ENCODE data around the gene BCAS4. TPM values are rescaled to one million over a fixed set of nuclear protein-coding genes. Genes with fewer than 3 reads are reported as not detected.
A peak's percentile ranks its signal among the peaks of the same experiment; 100 is the strongest.

The BCAS4 gene
- total RNA-seq, 2 donors from 2014 or later: 9.5 to 25.2 TPM

DNA sequence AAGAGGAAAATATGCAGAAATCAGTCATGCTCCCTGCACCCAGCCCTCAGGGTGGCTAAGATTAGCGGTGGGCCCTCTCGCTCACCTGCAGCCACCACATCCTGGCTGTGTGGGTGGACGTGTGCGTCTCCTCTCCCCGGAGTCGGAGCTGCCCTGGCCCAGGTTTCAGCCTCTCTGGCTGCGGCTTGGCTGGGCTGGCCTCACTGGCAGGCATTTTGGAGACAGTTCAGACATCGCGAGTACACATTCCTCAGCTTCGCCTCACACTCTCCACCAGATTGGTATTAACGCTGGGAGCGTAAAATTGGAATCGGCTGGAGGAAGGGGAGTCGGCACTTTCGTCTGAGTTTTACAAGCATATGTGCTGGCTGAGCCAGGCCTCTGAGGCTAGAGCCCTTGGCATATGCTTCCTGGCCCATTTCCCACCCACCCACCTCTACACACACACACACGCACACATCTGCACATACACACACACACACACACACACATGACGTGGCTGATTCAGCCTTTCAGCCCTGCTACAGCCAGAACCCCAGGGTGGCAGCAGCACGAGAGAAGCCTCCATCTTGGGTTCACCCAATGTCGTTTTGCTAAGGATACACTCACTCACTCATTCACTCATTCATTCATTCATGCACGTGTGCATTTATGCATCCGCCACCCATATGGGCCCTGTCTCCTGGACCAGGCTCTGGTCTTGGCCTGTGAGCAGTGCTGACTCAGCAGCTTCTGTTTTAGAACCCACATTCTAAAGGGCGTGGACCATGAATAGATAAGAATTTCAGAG is 42.9 kb downstream of the BCAS4 start:
- H3K4me1 ChIP-seq (ENCODE audit: control insufficient read depth, insufficient read depth, low read length): no peaks in the 10 kb centered on the region

DNA sequence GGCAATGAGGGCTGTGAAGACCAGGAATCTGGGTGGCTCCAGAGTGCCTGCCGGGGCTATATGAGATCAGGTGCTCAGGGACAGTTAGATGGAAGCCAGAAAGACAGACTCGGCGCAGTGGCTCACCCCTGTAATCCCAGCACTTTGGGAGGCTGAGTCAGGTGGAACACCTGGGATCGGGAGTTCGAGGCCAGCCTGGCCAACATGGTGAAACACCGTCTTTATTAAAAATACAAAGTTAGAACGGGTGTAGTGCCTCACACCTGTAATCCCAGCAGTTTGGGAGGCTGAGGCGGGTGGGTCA is 43.4 kb downstream of the BCAS4 start:
- Histone ChIP-seq H3K9ac (ENCODE audit: extremely low read depth, low read length, poor library complexity, severe bottlenecking) (no peak overlapping the region), H3K4me3 (ENCODE audit: low read length) (no peak overlapping the region), H3K27me3 (ENCODE audit: control insufficient read depth, insufficient read depth, low read length, poor library complexity, severe bottlenecking) (no peaks in the 10 kb centered on the region), H3K9me3 (ENCODE audit: control insufficient read depth, low read length) (no peaks in the 10 kb centered on the region), H3K27ac (ENCODE audit: low read depth, low read length) (no peak overlapping the region), H3K4me1 (ENCODE audit: control insufficient read depth, insufficient read depth, low read length) (no peaks in the 10 kb centered on the region), H3K36me3 (ENCODE audit: control insufficient read depth, insufficient read depth, low read length) (no peaks in the 10 kb centered on the region)
- no peaks in the 10 kb centered on the region for H3K9me3 Mint-ChIP-seq
- 95% methylated on average over 8 of the region's 8 CpGs for WGBS, 2 experiments (ENCODE audit: insufficient coverage in 1 of 2, insufficient read length in 1 of 2)
- no peaks in the 10 kb centered on the region for H3K36me3 Mint-ChIP-seq (ENCODE audit: low read depth)
- DNase-seq: no peak
- H3K27me3 Mint-ChIP-seq (ENCODE audit: insufficient read depth): no peaks in the 10 kb centered on the region
- TF ChIP-seq, protein P1, sequence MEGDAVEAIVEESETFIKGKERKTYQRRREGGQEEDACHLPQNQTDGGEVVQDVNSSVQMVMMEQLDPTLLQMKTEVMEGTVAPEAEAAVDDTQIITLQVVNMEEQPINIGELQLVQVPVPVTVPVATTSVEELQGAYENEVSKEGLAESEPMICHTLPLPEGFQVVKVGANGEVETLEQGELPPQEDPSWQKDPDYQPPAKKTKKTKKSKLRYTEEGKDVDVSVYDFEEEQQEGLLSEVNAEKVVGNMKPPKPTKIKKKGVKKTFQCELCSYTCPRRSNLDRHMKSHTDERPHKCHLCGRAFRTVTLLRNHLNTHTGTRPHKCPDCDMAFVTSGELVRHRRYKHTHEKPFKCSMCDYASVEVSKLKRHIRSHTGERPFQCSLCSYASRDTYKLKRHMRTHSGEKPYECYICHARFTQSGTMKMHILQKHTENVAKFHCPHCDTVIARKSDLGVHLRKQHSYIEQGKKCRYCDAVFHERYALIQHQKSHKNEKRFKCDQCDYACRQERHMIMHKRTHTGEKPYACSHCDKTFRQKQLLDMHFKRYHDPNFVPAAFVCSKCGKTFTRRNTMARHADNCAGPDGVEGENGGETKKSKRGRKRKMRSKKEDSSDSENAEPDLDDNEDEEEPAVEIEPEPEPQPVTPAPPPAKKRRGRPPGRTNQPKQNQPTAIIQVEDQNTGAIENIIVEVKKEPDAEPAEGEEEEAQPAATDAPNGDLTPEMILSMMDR (conservative IDR thresholded peaks at IDR 0.05): no peak
- peak overlapping the region; percentile 54 for H3K27ac Mint-ChIP-seq
- H3K4me3 Mint-ChIP-seq: no peak overlapping the region
- peaks cover 4% of the 10 kb centered on the region for H3K4me1 Mint-ChIP-seq

More for the DNA sequence above, 42.9 kb downstream of the BCAS4 start:
- Histone ChIP-seq H3K9me3 (ENCODE audit: control insufficient read depth, low read length) (no peaks in the 10 kb centered on the region), H3K4me3 (ENCODE audit: low read length) (no peak overlapping the region), H3K9ac (ENCODE audit: extremely low read depth, low read length, poor library complexity, severe bottlenecking) (no peak overlapping the region), H3K27ac (ENCODE audit: low read depth, low read length) (no peak overlapping the region), H3K27me3 (ENCODE audit: control insufficient read depth, insufficient read depth, low read length, poor library complexity, severe bottlenecking) (no peaks in the 10 kb centered on the region), H3K36me3 (ENCODE audit: control insufficient read depth, insufficient read depth, low read length) (no peaks in the 10 kb centered on the region)
- H3K4me1 Mint-ChIP-seq: peaks cover 1% of the 10 kb centered on the region
- 94 to 95% methylated on average over 17 to 22 of the region's 22 CpGs for WGBS, 2 experiments (ENCODE audit: insufficient coverage in 1 of 2, insufficient read length in 1 of 2)
- no peaks in the 10 kb centered on the region for H3K9me3 Mint-ChIP-seq
- H3K36me3 Mint-ChIP-seq (ENCODE audit: low read depth): peaks cover 2% of the 10 kb centered on the region
- no peak for DNase-seq
- TF ChIP-seq, protein P1 (conservative IDR thresholded peaks at IDR 0.05): no peak
- peak overlapping the region; percentile 54 for H3K27ac Mint-ChIP-seq
- no peaks in the 10 kb centered on the region for H3K27me3 Mint-ChIP-seq (ENCODE audit: insufficient read depth)
- H3K4me3 Mint-ChIP-seq: no peak overlapping the region

DNA sequence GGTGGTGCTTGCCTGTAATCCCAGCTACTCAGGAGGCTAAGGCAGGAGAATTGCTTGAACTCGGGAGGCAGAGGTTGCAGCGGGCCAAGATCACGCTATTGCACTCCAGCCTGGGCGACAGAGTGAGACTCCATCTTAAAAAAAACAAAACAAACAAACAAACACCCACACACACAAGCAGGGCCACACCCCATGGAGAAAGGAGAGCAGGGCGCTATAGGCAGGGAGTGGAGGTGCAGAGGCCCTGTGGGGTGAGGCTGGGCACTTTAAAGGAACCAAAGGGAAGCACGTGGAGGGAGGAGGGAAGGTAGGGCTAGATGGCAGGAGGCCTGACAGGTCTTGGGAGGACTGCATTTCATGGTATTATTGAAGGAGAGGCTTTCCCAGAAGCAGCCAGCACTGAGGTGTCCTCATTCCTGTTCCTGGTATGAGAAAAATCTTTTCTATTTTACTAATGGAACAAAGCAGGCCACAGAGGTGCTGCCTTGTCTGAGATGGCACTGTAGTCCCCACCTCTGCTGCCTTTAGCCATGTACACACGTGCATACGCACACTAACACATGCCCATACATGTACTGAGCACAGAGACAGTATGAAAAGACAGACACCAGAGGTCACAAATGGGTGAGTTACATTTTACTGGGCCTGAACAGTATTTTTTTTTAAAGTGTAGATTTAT is 44.0 kb downstream of the BCAS4 start:
- Histone ChIP-seq H3K27me3 (ENCODE audit: control insufficient read depth, insufficient read depth, low read length, poor library complexity, severe bottlenecking) (no peaks in the 10 kb centered on the region), H3K4me3 (ENCODE audit: low read length) (no peak overlapping the region), H3K9ac (ENCODE audit: extremely low read depth, low read length, poor library complexity, severe bottlenecking) (no peak overlapping the region), H3K9me3 (ENCODE audit: control insufficient read depth, low read length) (no peaks in the 10 kb centered on the region), H3K27ac (ENCODE audit: low read depth, low read length) (no peak overlapping the region), H3K4me1 (ENCODE audit: control insufficient read depth, insufficient read depth, low read length) (no peaks in the 10 kb centered on the region), H3K36me3 (ENCODE audit: control insufficient read depth, insufficient read depth, low read length) (no peaks in the 10 kb centered on the region)
- H3K27ac Mint-ChIP-seq: peak overlapping the region; percentile 42
- no peak overlapping the region for H3K4me3 Mint-ChIP-seq
- H3K36me3 Mint-ChIP-seq (ENCODE audit: low read depth): no peaks in the 10 kb centered on the region
- 86 to 91% methylated on average over 4 to 8 of the region's 8 CpGs for WGBS, 2 experiments (ENCODE audit: insufficient coverage in 1 of 2, insufficient read length in 1 of 2)
- DNase-seq: no peak
- TF ChIP-seq, protein P1 (conservative IDR thresholded peaks at IDR 0.05): no peak
- H3K27me3 Mint-ChIP-seq (ENCODE audit: insufficient read depth): no peaks in the 10 kb centered on the region
- no peaks in the 10 kb centered on the region for H3K9me3 Mint-ChIP-seq
- H3K4me1 Mint-ChIP-seq: peaks cover 4% of the 10 kb centered on the region

Measured in endodermal cell (in vitro differentiated cells).